Esophagus muscularis mucosa (tissue), 3 donors: ENCODE results near the gene TMEM185B.

Experiments
- CTCF ChIP-seq, 3 experiments: fragments of 200-600 bp in 2 of 3; fragments of 450-650 bp in 1 of 3; sonication (generic) in 2 of 3; IDR thresholded peaks; one replicate each; pipeline ENCODE4 v1.5.1; 2017 to 2019; ENCODE audit warnings: antibody characterized with exemption in 3 of 3, mild to moderate bottlenecking in 2 of 3, moderate library complexity in 1 of 3
- POLR2A ChIP-seq: fragments of 450-650 bp; IDR thresholded peaks from one replicate; pipeline ENCODE4 v1.6.1; 2017; ENCODE audit warnings: antibody characterized with exemption, moderate library complexity, mild to moderate bottlenecking, low read depth
- POLR2AphosphoS5 ChIP-seq, 2 donors: sonication (generic); formaldehyde crosslinking; IDR thresholded peaks; one replicate each; pipeline ENCODE4 v1.6.1; 2017; ENCODE audit warnings: antibody characterized with exemption in 2 of 2

GRCh38 chr2:120220756-120221155 is 2.4 kb downstream of the TMEM185B start:
- TF ChIP-seq CTCF (IDR thresholded peaks at IDR 0.05) (no peak), POLR2A (no peak), POLR2AphosphoS5 (IDR thresholded peaks at IDR 0.05) (no peak)
